Measurements from ENCODE around the gene PRKN.

PRKN gene

GRCh38 chr6:162092816-162093502 lies 634.6 kb downstream of the PRKN start:
- Histone ChIP-seq H3K4me3 (ENCODE audit: low read depth, low read length) (no peak overlapping the region), H3K9me3 (ENCODE audit: control insufficient read depth, insufficient read depth, low read depth, low read length) (no peaks in the 10 kb centered on the region), H3K27ac (ENCODE audit: extremely low read depth, low read depth, low read length) (no peak overlapping the region), H3K36me3 (ENCODE audit: control insufficient read depth in 2 of 2, insufficient read depth in 1 of 2, low read length in 2 of 2) (no peaks in the 10 kb centered on the region), H3K4me1 (ENCODE audit: control insufficient read depth, insufficient read depth, low read length) (no peaks in the 10 kb centered on the region)
- ChIA-PET POLR2A (no interaction called here), CTCF (interaction anchor here (1.0 kb wide), 1 partner anchor 344 kb away, joined by 4 read pairs; no protein-coding TSS in a partner anchor)
- TF ChIP-seq ZNF324 (tag by site-specific recombination; IDR thresholded peaks at IDR 0.05) (no peak), ZNF398 (tag by site-specific recombination; IDR thresholded peaks at IDR 0.05) (no peak), ZNF248 (tag by site-specific recombination; IDR thresholded peaks at IDR 0.05) (no peak), ZNF670 (tag by site-specific recombination; IDR thresholded peaks at IDR 0.05; ENCODE audit: low read depth) (no peak), ZNF423 (tag by site-specific recombination; IDR thresholded peaks at IDR 0.05) (no peak), AEBP2 (tag by site-specific recombination; IDR thresholded peaks at IDR 0.05; ENCODE audit: borderline replicate concordance) (no peak), HOXD13 (CRISPR knock-in tag; IDR thresholded peaks at IDR 0.05; ENCODE audit: borderline replicate concordance) (no peak), MYNN (tag by site-specific recombination; IDR thresholded peaks at IDR 0.05; ENCODE audit: borderline replicate concordance) (no peak), ZNF510 (tag by site-specific recombination; IDR thresholded peaks at IDR 0.05; ENCODE audit: insufficient replicate concordance) (no peak), ZNF366 (tag by site-specific recombination; conservative IDR thresholded peaks at IDR 0.05) (no peak)
- TF ChIP-seq, protein P1, sequence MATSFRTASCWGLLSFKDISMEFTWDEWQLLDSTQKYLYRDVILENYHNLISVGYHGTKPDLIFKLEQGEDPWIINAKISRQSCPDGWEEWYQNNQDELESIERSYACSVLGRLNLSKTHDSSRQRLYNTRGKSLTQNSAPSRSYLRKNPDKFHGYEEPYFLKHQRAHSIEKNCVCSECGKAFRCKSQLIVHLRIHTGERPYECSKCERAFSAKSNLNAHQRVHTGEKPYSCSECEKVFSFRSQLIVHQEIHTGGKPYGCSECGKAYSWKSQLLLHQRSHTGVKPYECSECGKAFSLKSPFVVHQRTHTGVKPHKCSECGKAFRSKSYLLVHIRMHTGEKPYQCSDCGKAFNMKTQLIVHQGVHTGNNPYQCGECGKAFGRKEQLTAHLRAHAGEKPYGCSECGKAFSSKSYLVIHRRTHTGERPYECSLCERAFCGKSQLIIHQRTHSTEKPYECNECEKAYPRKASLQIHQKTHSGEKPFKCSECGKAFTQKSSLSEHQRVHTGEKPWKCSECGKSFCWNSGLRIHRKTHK (tag by site-specific recombination; IDR thresholded peaks at IDR 0.05) = no peak

- ChIA-PET POLR2A (no interaction called here), CTCF (no interaction called here)
- Histone ChIP-seq H3K4me1 (ENCODE audit: control insufficient read depth, insufficient read depth, low read length) (no peaks in the 10 kb centered on the region), H3K9me3 (ENCODE audit: control insufficient read depth, insufficient read depth, low read depth, low read length) (no peaks in the 10 kb centered on the region), H3K36me3 (ENCODE audit: control insufficient read depth in 2 of 2, insufficient read depth in 1 of 2, low read length in 2 of 2) (no peaks in the 10 kb centered on the region), H3K4me3 (ENCODE audit: low read depth, low read length) (no peak overlapping the region), H3K27ac (ENCODE audit: extremely low read depth, low read depth, low read length) (no peak overlapping the region)
- TF ChIP-seq ZBTB21 (tag by site-specific recombination; IDR thresholded peaks at IDR 0.05) (no peak), ZNF548 (tag by site-specific recombination; IDR thresholded peaks at IDR 0.05) (no peak), WT1 (tag by site-specific recombination; IDR thresholded peaks at IDR 0.05) (no peak), ZNF37A (tag by site-specific recombination; IDR thresholded peaks at IDR 0.05) (no peak), ZNF148 (tag by site-specific recombination; IDR thresholded peaks at IDR 0.05; ENCODE audit: borderline replicate concordance) (no peak), SP7 (tag by site-specific recombination; IDR thresholded peaks at IDR 0.05) (no peak), ZNF521 (tag by site-specific recombination; IDR thresholded peaks at IDR 0.05) (no peak), ZNF132 (tag by site-specific recombination; IDR thresholded peaks at IDR 0.05; ENCODE audit: borderline replicate concordance) (no peak)
Measured at GRCh38 chr6:162090734-162091133, 636.8 kb downstream of the PRKN start.
